GM19395 (cell line): ENCODE measurements around the gene TIMM21.

Source experiments
- ATAC-seq: cut with Tn5 transposase; IDR thresholded peaks from one replicate; pipeline ENCODE4 v1.9.1; 2021; ENCODE audit warnings: mild to moderate bottlenecking, moderate library complexity; ENCODE audit not compliant: unreplicated experiment

TIMM21 gene

GRCh38 chr18:74186661-74187060 is 38.3 kb downstream of the TIMM21 start:
- no peak for ATAC-seq

DNA sequence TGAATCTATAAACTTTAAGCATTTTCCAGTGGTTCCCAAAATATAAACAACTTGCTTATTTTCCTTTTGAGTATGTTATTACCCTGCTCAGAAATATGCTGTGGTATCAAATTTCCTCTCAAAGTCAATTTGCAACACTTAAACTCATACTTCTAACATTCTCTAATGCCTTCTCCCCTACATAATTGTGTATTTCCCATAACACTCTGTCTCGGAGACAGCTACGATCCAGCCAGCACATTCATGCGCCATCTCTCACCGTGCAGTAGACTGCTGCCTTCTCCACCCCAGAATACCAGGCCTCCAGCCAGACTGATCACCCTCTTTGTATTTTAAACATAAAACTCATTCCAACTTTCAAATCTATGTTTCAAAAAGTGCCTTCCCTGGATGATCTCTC is 41.8 kb downstream of the TIMM21 start:
- no peak for ATAC-seq

DNA sequence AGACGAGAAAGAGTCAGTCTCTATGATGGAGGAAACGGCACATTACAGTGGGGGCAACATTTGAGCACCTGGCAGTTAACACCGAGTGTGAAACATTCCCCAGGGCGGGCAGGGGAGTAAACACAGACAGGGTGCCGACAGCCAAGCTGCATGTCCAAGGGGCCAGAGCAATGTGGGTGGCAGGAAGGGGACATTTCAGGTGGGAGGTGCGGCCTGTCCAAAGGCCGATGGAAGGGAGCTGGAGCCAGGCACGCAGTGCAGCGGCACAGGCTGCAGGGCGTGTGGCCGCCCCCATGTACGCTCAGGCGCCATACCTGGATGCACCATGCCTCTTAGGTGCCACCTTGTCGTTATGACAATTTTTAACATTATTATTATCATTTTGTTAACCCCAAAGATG is 43.3 kb downstream of the TIMM21 start:
- no peak for ATAC-seq

DNA sequence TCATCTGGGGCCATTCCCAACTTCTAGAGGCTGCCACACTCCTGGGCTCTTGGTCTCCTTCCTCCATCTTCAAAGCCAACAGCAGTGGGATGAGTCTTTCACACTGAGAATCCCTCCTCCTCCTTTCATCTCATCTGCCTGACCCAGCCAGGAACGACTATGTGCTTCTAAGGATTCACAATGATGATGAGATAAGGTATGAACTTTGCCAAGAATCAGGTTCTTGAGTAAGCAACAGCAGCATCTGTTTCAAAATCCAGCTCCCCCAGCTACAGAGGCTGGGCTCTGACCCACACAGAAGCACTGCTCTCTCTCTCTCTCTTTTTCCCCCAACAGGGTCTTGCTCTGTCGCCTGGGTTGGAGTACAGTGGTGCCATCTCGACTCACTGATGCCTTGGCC is 46.4 kb downstream of the TIMM21 start:
- no peak for ATAC-seq

DNA sequence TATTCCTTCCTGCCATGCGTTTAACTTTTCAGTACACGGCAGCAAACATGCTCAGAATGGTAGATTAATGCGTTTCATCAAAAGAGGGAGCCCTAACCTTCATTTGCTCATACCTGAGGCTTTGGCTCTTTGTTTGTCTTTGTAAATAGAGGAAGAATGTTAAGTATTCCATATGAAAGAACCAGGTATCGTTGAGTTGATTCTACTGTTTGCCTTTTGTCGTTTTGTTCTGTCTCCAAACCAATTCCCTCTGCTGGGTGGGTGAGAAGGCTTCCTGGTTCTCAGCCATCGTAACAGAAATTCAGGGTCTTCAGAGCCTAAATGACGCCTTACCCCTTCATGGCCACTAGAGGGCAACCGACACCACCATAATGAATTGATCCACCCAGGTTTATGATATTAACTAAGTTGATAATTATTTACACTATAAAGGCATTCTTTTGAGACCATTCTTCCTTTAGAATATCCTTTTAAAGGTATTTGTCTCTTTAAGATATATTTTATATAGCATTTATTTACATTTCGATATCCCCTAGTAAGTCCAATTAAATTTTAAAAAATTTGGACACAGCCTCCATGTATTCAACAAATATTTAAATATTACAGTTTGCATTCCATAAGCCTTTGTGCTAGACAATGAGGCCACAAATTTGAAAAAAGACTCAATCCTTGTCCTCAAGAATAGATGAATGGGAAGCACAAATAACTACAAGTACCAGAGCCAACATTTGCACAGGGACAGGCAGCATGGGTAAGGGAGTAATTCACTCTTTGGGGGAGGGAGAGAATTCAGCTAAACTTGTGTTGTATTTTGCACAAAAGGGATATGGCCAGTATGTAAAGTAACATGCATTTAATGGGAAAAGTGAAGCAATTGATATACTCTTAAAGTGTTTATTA is 48.1 kb downstream of the TIMM21 start:
- ATAC-seq = peak; percentile 96

DNA sequence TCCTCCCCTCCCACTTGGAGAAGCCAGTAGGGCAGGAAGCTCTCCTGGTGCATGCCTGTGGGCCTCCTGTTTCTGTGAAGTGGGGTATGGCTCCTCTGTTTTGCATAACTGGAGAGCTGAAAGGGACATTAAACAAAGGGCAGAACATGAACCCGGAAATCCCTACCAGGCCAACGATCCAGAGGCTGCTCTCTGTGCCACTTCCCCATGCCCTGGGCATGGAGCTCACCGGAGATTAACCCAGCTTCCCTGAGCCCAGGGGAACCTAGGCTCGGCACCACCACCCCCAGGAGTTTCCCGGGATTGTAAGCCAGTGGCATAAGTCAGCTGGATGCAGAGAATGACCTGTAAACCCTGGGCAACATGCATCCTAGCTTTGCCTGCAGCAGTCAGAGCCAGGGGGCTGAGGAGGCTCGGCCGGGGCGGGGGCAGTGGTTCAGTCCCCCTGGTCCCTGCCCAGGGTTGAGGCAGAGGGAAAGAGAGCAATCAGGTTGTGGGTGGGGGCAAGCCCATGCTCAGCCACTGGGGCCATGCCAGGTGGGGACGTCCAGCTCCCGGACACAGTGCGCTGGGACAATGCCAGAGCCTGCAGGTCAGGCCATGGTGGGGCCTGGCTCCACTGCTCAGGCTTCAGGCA is 49.5 kb downstream of the TIMM21 start:
- no peak for ATAC-seq

GRCh38 chr18:74198453-74198852 is 50.1 kb downstream of the TIMM21 start:
- no peak for ATAC-seq

GRCh38 chr18:74200780-74201179 is 52.5 kb downstream of the TIMM21 start:
- ATAC-seq = no peak

- ATAC-seq = no peak
These were observed 55.5 kb downstream of the TIMM21 start for GRCh38 chr18:74203811-74204210.

DNA sequence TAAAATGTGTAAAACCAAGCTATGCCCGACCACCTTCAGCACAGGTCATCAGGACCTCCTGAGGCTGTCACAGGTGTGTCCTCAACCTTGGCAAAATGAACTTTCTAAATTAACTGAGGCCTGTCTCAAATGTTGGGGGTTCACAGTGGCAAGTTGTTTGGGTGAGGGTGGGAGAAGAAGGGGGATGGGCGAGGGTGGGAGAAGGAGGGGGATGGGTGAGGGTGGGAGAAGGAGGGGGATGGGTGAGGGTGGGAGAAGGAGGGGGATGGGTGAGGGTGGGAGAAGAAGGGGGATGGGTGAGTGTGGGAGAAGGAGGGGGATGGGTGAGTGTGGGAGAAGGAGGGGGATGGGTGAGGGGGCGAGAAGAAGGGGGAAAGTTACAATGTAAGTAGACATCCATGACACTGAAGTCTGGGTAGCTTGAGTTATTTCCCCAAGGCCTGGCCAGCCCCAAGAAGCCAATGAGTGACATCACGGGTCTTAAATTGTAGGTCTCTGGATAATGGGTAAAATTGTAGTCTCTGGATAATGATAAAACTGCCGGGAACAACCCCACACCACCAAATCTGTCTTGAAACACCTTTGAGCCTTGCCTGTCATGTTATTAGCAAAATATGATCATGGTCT is 56.3 kb downstream of the TIMM21 start:
- no peak for ATAC-seq
